ENCODE data around the gene PLEKHA6. TPM values are rescaled to one million over a fixed set of nuclear protein-coding genes. Genes with fewer than 3 reads are reported as not detected.
"Not testable (repeated sequence)": the region's sequence is repeated elsewhere in the genome, so short reads cannot be mapped to it uniquely, and the experiment has no call there.

The PLEKHA6 gene
- total RNA-seq, 1 experiment from 2014 or later = 36.3 TPM

DNA sequence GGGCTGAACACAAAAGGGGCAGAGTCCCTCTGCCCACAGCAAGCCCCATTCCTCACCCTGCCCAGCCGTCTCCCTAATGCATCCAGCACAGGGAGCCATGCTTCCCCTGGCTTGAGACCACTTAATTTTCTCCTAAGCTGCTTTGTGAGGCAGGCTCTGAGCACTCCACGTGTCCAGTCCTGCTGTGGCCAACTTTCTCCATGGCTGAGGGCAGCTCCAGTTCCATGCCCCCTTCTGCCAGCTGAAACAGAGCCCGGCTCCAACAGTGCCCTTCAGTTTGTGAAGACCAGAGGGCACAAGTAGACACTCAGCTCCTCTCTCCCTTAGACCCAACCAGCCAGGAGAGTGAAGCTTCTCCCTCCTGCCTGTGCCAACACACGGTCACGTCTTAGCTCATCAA is 33.8 kb downstream of the PLEKHA6 start:
- in situ Hi-C loops (cut with HindIII; ENCODE audit: low pct_unique_long_range_greater_than_20kb, low sequenced_read_pairs) = no loop called here
- no peak for DNase-seq (ENCODE audit: low read depth)

- in situ Hi-C loops (cut with HindIII; ENCODE audit: low pct_unique_long_range_greater_than_20kb, low sequenced_read_pairs) = no loop called here
- DNase-seq (ENCODE audit: low read depth) = peak; percentile 52
Measured at GRCh38 chr1:204323887-204324286, 35.8 kb downstream of the PLEKHA6 start.

DNA sequence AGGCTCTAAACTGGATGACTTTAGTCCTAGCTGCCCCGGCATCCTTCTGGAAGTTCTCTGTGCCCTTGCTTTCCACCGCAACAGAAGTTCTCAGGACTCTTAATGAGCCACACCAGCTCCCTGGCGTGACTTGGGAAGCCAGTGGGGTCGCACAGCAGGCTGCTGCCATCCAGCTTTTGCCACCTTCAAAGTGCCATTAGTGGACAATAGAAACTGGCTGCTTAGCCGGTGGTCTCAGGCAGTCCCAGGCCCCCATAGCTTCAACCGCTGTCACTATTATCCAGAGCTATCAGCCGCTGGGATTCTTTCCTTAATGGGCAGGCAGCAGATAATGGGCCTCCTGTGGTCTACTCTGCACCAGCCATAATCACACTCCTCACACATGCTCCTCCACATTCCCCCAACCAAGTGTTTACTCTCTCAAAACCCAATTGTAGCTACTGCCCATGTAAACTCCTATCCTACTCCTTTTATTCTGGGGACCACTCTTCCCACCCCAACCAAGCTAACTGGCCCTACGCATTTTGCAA is 37.3 kb downstream of the PLEKHA6 start:
- DNase-seq (ENCODE audit: low read depth) = no peak
- in situ Hi-C loops (cut with HindIII; ENCODE audit: low pct_unique_long_range_greater_than_20kb, low sequenced_read_pairs) = no loop called here

- no peak for DNase-seq (ENCODE audit: low read depth)
- in situ Hi-C loops (cut with HindIII; ENCODE audit: low pct_unique_long_range_greater_than_20kb, low sequenced_read_pairs) = no loop called here
Measured at GRCh38 chr1:204321665-204322064, 38.1 kb downstream of the PLEKHA6 start.

DNA sequence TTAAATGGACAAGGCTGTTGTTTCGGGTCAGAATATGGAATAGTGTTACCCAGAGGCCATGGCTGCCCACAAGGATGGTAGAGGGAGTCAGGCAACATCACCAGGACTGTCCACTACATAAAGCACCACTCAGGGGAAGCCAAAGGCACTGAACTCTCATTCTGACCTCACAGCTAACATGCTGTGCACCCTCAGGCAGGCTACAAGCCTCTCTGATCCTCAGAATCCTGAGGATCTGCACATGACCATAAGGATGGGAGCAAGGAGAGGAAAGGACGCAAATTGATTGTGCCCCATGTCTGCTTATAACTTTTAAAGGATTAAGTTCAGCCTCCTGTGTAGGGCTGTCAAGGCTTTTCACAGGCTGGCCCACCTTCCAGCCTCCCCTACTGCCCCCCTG is 38.7 kb downstream of the PLEKHA6 start:
- in situ Hi-C loops (cut with HindIII; ENCODE audit: low pct_unique_long_range_greater_than_20kb, low sequenced_read_pairs) = no loop called here
- DNase-seq (ENCODE audit: low read depth) = no peak

DNA sequence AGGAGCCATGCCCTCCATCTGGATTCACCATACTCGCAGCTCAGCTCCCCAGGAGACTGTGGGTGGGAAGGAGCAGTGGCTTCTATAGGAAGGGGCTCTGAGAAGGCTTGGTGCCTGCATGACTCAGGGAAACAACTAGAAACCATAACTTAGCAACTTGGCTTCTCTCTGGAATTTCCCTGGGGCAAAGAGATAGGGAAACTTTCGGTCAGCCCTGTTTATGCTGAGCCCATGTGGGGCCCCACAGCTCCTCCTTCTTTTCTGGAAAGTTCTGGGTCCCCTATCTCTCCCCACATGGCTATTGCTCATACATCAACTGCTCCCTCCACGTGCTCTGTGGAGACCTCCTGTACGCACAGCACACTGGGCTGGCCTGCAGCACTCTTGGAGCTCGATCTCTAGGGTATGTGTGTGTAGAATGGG is 39.3 kb downstream of the PLEKHA6 start:
- in situ Hi-C loops (cut with HindIII; ENCODE audit: low pct_unique_long_range_greater_than_20kb, low sequenced_read_pairs) = no loop called here
- peak; percentile 48 for DNase-seq (ENCODE audit: low read depth)

- in situ Hi-C loops (cut with HindIII; ENCODE audit: low pct_unique_long_range_greater_than_20kb, low sequenced_read_pairs) = no loop called here
- peak; percentile 79 for DNase-seq (ENCODE audit: low read depth)
Measured at GRCh38 chr1:204319462-204319861, 40.3 kb downstream of the PLEKHA6 start.

DNA sequence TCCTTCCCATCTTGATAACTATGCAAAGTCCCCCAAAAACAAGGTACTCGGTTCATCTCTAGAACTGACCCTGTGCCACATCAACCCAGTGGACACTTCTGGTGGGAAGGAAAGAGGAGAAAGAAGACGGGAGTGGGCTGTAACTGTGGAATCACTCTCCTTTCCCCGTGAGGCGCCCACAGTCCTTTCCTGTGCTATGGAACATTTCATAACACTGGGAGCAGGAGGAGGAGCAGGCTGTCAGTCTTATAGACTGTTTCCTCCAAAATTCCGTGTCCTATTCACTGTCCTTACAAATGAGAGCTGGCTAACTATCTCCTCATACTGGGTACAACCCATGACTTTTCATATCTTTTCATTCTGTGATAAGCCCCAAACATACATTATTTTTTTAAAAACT is 40.7 kb downstream of the PLEKHA6 start:
- DNase-seq (ENCODE audit: low read depth) = no peak
- in situ Hi-C loops (cut with HindIII; ENCODE audit: low pct_unique_long_range_greater_than_20kb, low sequenced_read_pairs) = no loop called here

DNA sequence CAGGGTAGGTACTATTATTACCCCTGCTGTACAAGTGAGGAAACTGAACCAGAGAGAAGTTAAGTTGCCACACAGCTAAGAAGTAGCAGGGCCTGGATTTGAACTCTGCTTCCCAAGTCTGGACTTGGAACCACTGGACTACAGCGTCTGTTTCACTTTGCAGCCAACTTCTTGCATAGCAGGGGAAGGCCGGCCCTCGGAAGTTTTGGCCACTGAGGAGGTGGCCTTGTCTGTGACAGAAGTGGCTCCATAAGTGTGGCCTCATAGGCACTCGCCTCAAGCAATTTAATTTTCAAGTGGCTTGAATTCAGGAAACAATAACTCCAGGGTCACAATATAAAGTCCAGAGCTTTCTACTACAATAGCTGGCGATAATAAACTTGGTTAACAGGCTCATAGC is 41.4 kb downstream of the PLEKHA6 start:
- in situ Hi-C loops (cut with HindIII; ENCODE audit: low pct_unique_long_range_greater_than_20kb, low sequenced_read_pairs) = no loop called here
- no peak for DNase-seq (ENCODE audit: low read depth)

DNA sequence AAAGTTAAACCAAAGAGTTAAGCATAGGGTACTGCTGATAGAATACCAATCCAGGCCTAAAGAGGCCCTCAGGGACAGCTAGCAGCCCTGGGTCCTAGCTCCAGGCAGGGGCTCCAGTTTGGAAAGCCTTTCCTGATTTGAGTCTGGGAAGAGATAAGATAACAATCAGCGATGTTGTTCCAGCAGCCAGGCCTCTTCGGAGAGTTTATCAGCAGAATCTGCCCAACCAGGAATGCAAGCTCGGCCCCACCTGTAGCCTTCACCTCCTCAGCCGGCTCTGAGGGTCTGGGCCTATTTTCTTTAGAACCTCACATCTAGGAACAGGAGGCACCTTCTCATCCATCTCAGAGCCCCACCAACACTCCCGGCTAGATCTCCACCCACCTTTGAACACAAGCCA is 42.6 kb downstream of the PLEKHA6 start:
- in situ Hi-C loops (cut with HindIII; ENCODE audit: low pct_unique_long_range_greater_than_20kb, low sequenced_read_pairs) = no loop called here
- DNase-seq (ENCODE audit: low read depth) = no peak

DNA sequence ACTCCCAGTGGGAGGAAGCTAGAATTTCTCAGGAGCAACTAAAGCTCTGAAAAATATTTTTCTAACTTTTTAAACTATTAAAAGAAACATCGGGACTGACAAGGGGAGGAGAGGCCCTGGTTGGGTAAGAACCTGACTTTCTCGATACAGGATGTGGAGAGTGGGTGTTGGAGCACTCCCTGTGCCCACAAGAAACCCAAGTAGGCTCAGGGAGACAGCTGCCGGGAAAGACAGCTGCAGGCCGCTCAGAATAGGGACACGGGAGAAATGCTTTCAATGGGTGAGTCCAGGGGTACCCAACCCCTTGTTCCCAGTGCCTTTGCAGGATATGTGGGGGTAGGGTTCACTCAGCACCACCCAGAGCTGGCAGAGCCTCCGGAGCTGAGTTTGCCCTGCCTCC is 43.6 kb downstream of the PLEKHA6 start:
- in situ Hi-C loops (cut with HindIII; ENCODE audit: low pct_unique_long_range_greater_than_20kb, low sequenced_read_pairs) = no loop called here
- DNase-seq (ENCODE audit: low read depth) = no peak

DNA sequence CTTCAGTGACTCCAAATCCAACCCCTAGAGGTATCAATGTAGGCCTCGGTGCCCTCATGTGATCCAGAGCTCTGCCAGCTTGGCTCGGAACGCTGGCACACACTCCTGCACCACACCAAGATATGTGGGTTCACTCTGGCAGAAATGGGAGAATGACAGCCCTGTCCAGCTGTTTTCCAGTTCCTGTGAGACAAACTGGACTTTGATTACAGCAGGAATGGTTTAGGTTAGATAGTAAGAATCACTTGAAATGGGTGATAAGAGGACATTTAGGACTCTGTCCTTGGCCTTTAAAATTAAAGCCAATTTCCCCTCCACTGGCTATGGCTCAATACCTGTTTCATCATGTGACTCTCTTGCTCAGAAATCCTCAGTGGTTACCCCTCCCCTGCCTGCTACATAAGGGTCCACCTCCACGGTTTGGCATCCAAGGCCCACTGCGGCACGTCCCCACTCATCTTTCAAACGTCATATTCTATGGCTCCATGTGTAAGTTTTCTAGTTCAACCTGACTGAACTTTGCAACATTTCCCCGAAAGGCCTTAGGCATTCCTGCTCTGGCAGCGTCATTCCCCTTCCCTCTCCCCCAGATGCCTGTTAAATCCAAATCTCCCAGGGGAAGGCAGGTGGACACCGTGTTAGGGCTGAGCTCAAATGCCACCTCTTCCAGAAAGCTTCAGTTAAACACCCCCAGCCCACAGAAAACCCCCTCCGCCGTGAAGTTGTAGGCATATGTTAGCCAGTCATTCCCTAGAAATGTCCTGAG is 44.7 kb downstream of the PLEKHA6 start:
- no peak for DNase-seq (ENCODE audit: low read depth)
- in situ Hi-C loops (cut with HindIII; ENCODE audit: low pct_unique_long_range_greater_than_20kb, low sequenced_read_pairs) = no loop called here

DNA sequence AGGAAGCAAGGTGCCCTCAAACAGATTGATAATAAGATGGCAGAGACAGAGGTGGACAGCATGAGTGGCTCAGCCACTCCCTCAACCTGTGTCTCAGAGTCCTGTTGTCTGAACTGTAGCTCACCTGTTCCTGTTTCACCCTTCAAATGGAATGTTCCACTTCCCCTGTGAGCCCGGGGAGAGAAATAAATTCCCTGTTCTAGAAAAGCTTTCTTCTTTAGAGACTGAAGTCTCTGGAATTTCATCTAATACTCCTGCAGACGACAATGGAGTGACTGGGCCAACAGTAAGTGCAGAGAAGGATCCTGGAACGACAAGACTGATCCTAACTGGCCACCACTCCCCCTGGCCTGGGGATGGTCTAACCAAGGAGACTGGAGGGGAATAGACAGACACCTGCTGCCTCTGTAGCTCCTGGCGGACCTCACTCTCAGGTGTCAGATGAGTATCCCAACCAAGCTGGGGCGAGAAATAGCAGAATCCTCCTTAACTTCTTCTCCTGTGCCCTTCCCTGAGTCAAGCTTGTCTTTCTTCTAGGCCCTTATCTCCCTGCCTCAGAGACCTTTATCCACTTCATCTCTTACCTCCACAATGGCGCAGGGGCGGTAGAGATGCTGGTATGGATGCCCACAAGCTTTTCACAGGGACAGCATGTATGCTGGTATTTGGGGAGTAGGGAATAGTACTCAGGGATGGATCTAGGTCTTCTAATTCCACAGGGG is 45.4 kb downstream of the PLEKHA6 start:
- no peak for DNase-seq (ENCODE audit: low read depth)
- in situ Hi-C loops (cut with HindIII; ENCODE audit: low pct_unique_long_range_greater_than_20kb, low sequenced_read_pairs) = no loop called here

DNA sequence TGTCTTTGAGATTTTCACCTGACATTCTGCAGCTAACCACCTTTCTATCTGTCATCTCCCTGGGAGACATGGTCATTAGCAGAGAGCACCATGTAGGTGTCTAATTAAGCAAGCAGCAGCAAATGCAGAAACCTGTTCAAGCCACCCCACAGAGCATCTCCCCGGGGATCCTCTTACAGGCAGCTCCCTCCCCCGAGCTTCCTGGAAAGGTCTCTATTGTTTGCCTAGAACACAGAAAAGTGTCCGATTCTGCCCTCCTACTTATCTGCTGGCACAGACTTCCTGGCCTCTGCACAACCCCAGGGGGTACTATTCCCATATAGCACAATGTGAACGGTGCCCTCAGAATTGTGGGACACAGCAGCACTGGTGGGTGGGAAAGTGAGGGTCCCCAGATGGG is 46.1 kb downstream of the PLEKHA6 start:
- in situ Hi-C loops (cut with HindIII; ENCODE audit: low pct_unique_long_range_greater_than_20kb, low sequenced_read_pairs) = no loop called here

GRCh38 chr1:204310970-204311369 is 48.8 kb downstream of the PLEKHA6 start:
- DNase-seq (ENCODE audit: low read depth); in situ Hi-C loops (cut with HindIII; ENCODE audit: low pct_unique_long_range_greater_than_20kb, low sequenced_read_pairs): not testable (repeated sequence)

More for the DNA sequence above, 46.1 kb downstream of the PLEKHA6 start:
- no peak for DNase-seq (ENCODE audit: low read depth)

DNA sequence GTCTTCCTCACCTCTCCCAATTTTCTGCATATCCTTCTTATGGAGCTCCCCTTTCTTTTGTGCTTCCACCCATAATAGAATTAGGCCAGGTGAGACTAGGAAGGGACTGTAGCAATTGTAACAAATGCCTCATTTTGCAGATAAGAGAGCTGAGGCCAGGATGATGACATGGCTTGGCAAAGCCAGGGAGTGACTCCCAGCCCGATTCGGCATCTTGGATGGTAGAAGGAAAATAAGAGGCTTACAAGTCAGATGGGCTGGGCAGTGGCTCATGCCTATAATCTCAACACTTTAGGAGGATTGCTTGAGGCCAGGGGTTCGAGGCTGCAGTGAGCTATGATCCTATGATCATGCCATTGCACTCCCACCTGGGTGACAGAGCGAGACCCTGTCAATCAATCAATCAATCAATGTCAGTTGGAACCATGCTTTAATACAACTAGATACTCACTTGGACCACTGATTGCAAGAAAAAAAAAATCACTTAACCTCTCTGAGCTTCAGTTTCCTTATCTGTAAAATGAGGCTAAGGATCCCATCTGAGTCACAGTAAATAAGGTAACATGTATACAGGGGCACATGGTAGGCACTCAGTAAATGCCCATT is 51.6 kb downstream of the PLEKHA6 start:
- in situ Hi-C loops (cut with HindIII; ENCODE audit: low pct_unique_long_range_greater_than_20kb, low sequenced_read_pairs) = no loop called here
- DNase-seq (ENCODE audit: low read depth) = no peak

- in situ Hi-C loops (cut with HindIII; ENCODE audit: low pct_unique_long_range_greater_than_20kb, low sequenced_read_pairs) = no loop called here
- DNase-seq (ENCODE audit: low read depth) = no peak
Measured at GRCh38 chr1:204307334-204307883, 52.3 kb downstream of the PLEKHA6 start.

GRCh38 chr1:204306076-204306475 is 53.7 kb downstream of the PLEKHA6 start:
- in situ Hi-C loops (cut with HindIII; ENCODE audit: low pct_unique_long_range_greater_than_20kb, low sequenced_read_pairs) = no loop called here
- no peak for DNase-seq (ENCODE audit: low read depth)

DNA sequence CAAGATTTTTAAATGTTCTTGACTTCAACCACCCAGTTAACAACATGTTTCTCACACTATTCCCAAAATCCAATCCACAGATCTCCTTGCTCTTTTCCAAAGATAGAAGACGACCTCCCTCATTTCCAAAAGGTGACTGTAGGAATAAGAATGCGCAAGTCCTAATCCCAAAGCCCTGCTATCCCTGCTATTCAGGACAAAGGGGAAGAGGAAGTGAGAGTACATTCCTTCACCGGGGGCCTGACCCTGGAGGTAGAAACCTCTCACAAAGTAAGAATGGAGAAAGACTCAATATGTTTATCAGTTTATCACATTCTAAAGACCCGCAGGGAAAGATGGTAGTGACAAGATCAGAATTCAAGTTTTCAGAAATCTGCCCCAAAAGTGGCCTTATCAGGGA is 55.7 kb downstream of the PLEKHA6 start:
- in situ Hi-C loops (cut with HindIII; ENCODE audit: low pct_unique_long_range_greater_than_20kb, low sequenced_read_pairs) = no loop called here
- no peak for DNase-seq (ENCODE audit: low read depth)

Data from Caki2 (cell line).